HepG2 (cell line): Measurements from ENCODE around the gene CEP128.

Source experiments
- CHD2 ChIP-seq: IDR thresholded peaks from 2 replicates; pipeline ENCODE4 v1.6.1; 2011; ENCODE audit warnings: low read depth, low read length, improper control_type of control experiment
- POLR2AphosphoS5 ChIP-seq: IDR thresholded peaks from 2 replicates; pipeline ENCODE4 v1.6.1; 2012; ENCODE audit warnings: low read depth, low read length

DNA sequence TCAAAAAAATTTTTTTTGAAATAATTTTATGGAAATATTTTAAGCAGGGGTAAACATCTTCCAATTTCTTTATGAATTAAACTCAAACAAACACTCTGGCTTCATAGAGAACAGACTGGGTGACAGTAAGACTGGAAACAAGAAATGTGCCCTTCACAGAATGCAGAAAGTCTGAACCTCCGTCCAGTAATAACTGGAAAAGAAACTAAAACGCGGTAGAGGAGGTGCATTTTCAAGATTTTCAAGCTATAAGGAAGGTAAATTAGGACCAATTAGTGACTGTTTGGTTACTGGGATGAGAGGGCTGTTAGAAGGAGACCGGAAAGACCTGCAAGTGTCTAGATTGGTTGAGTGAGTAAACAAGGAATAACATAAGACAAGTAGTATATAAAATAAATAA, 245.7 kb downstream of the CEP128 start:
- TF ChIP-seq CHD2 (no peak), POLR2AphosphoS5 (no peak)
